HepG2 (cell line): ENCODE data around the gene MLX. TPM values are rescaled to one million over a fixed set of nuclear protein-coding genes. Genes with fewer than 3 reads are reported as not detected.

ENCODE experiments used
- BRD4 ChIP-seq: sonication (generic); formaldehyde crosslinking; IDR thresholded peaks from 2 replicates; pipeline ENCODE4 v1.4.0; 2020; ENCODE audit warnings: missing genetic modification reagents
- CC2D1A ChIP-seq: sonication (generic); formaldehyde crosslinking; IDR thresholded peaks from 2 replicates; pipeline ENCODE4 v1.8.1; 2023; ENCODE audit warnings: mild to moderate bottlenecking, missing genetic modification reagents
- CCDC6 ChIP-seq: sonication (generic); formaldehyde crosslinking; IDR thresholded peaks from 2 replicates; pipeline ENCODE4 v1.8.1; 2022; ENCODE audit warnings: mild to moderate bottlenecking, missing genetic modification reagents, moderate library complexity
- ELF3 ChIP-seq: IDR thresholded peaks from 2 replicates; pipeline ENCODE4 v1.6.1; 2016; ENCODE audit warnings: missing genetic modification reagents, missing compliant biosample characterization
- HNF4G ChIP-seq, 2 experiments: sonication (generic) in 1 of 2; formaldehyde crosslinking in 1 of 2; IDR thresholded peaks; 2 replicates each; pipeline versions ENCODE4 v1.4.0 to v1.6.1; 2011 to 2020; ENCODE audit warnings: borderline replicate concordance in 2 of 2, low read depth in 2 of 2, mild to moderate bottlenecking in 2 of 2, low read length in 1 of 2, missing genetic modification reagents in 1 of 2, moderate library complexity in 1 of 2
- JARID2 ChIP-seq: sonication (generic); formaldehyde crosslinking; IDR thresholded peaks from 2 replicates; pipeline ENCODE4 v1.8.1; 2023; ENCODE audit warnings: missing genetic modification reagents, inconsistent platforms; ENCODE audit not compliant: insufficient replicate concordance
- KDM5A ChIP-seq: fragments of 200-600 bp; sonication (generic); IDR thresholded peaks from 2 replicates; pipeline ENCODE4 v1.7.0; 2018; ENCODE audit warnings: antibody characterized with exemption, mild to moderate bottlenecking, low read length, borderline replicate concordance
- KLF15 ChIP-seq: sonication (generic); formaldehyde crosslinking; IDR thresholded peaks from 2 replicates; pipeline ENCODE4 v1.8.1; 2023; ENCODE audit warnings: borderline replicate concordance, mild to moderate bottlenecking, inconsistent platforms, missing genetic modification reagents, mixed read lengths
- MIER2 ChIP-seq: IDR thresholded peaks from 2 replicates; pipeline ENCODE4 v1.6.1; 2016; ENCODE audit warnings: missing biosample characterization, missing genetic modification reagents
- MTF1 ChIP-seq: sonication (generic); formaldehyde crosslinking; IDR thresholded peaks from 2 replicates; pipeline ENCODE4 v1.5.0; 2020; ENCODE audit warnings: missing genetic modification reagents
- PHF21A ChIP-seq: sonication (generic); formaldehyde crosslinking; IDR thresholded peaks from 2 replicates; pipeline ENCODE4 v1.5.0; 2020; ENCODE audit warnings: mild to moderate bottlenecking, missing genetic modification reagents
- PREB ChIP-seq: sonication (generic); formaldehyde crosslinking; IDR thresholded peaks from 2 replicates; pipeline ENCODE4 v1.4.0; 2020; ENCODE audit warnings: missing genetic modification reagents
- REPIN1 ChIP-seq: sonication (generic); formaldehyde crosslinking; IDR thresholded peaks from 2 replicates; pipeline ENCODE4 v1.8.0; 2022; ENCODE audit warnings: missing genetic modification reagents, low read depth, mild to moderate bottlenecking, borderline replicate concordance
- TEAD3 ChIP-seq: optimal IDR thresholded peaks from 2 replicates; pipeline ENCODE3; 2016; ENCODE audit warnings: borderline replicate concordance
- TOPORS ChIP-seq: sonication (generic); formaldehyde crosslinking; IDR thresholded peaks from 2 replicates; pipeline ENCODE4 v1.8.0; 2023; ENCODE audit warnings: mild to moderate bottlenecking, missing genetic modification reagents
- ZNF550 ChIP-seq: sonication (generic); formaldehyde crosslinking; IDR thresholded peaks from 2 replicates; pipeline ENCODE4 v1.4.0; 2020; ENCODE audit warnings: mild to moderate bottlenecking, missing genetic modification reagents, borderline replicate concordance
- ZNF567 ChIP-seq: sonication (generic); formaldehyde crosslinking; IDR thresholded peaks from 2 replicates; pipeline ENCODE4 v1.8.1; 2023; ENCODE audit warnings: mild to moderate bottlenecking, missing genetic modification reagents, borderline replicate concordance
- ZNF678 ChIP-seq: sonication (generic); formaldehyde crosslinking; IDR thresholded peaks from 2 replicates; pipeline ENCODE4 v1.4.0; 2020; ENCODE audit warnings: mild to moderate bottlenecking, missing genetic modification reagents
- ZNF747 ChIP-seq: sonication (generic); formaldehyde crosslinking; IDR thresholded peaks from 2 replicates; pipeline ENCODE4 v1.8.1; 2023; ENCODE audit warnings: missing genetic modification reagents, mild to moderate bottlenecking, borderline replicate concordance
- ZNF788 ChIP-seq: sonication (generic); formaldehyde crosslinking; IDR thresholded peaks from 2 replicates; pipeline ENCODE4 v1.5.0; 2020; ENCODE audit warnings: mild to moderate bottlenecking, missing genetic modification reagents, borderline replicate concordance
- polyA plus RNA-seq, 8 experiments: library from polyadenylated mRNA; depleted of rRNA in 3 of 8; stranded (reverse) in 7 of 8; unstranded in 1 of 8; fragments of >200 nt; fragmentation: Illumina TruSeq in 4 of 8; extraction: Trizol in 4 of 8; gene quantifications; 2 replicates each; pipeline versions ENCODE4 v1.2.1 to v1.2.3, GENCODE V29; 2011 to 2016; ENCODE audit warnings: low read depth in 4 of 8, missing spikeins in 1 of 8, mixed read lengths in 1 of 8; ENCODE audit not compliant: insufficient read depth in 1 of 8
- total RNA-seq, 5 experiments: library from RNA; depleted of rRNA; stranded (reverse); fragments of >200 nt; fragmentation: Illumina TruSeq; extraction: Trizol; gene quantifications; 2 replicates each; pipeline ENCODE4 v1.2.3, GENCODE V29; 2016; ENCODE audit warnings: low read depth in 1 of 5
- TF ChIP-seq, protein P1 (sequence below): sonication (generic); formaldehyde crosslinking; IDR thresholded peaks from 2 replicates; pipeline ENCODE4 v1.5.1; 2020; ENCODE audit warnings: mild to moderate bottlenecking, moderate library complexity, missing genetic modification reagents

The MLX gene
- total and polyA plus RNA-seq, 2 of the 13 experiments (the other 11 are each of a cell fraction or from before 2014, with no cell fraction given): 38.9 to 74.4 TPM

DNA sequence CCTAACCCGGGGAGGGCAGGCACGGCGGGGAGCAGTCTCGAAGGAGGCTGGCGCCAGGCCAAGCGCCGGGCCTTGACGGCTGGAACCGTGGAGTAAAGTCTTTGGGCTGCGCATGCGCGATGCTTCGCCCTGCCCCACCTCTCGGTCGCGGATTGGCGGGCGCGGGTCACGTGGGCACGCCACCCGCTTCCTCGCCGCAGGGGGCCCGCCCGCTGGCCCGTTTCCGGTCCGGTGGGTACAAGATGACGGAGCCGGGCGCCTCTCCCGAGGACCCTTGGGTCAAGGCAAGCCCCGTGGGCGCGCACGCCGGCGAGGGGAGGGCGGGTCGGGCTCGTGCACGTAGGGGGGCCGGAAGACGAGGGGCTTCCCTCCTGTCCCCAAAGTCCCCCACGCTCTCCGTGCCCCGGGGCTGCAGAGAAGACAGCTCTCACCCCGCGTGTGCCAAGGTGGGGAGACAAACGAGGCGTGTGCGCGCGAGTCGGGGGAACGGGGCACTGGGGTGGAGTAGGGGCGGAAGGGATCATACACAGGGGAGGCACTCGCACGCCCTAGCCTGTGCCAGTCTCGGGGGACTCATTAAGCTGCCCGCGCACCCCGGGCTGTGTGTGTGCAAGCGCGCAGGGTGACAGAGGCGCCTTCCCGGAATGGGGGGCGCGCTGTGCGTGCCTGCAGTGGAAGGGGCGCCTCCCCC lies at the start of gene MLX (continued):
- TF ChIP-seq HNF4G (IDR thresholded peaks at IDR 0.05; ENCODE audit: borderline replicate concordance, low read depth, low read length): peak; percentile 53; the same call in 1 of the 2 replicates
- no peak; the same call in 1 of the 2 replicates for TF ChIP-seq HNF4G (CRISPR knock-in tag; IDR thresholded peaks at IDR 0.05; ENCODE audit: borderline replicate concordance, low read depth)
- no peak for TF ChIP-seq CC2D1A (CRISPR knock-in tag)
- peak; percentile 99 for TF ChIP-seq TOPORS (CRISPR knock-in tag)
- TF ChIP-seq REPIN1 (CRISPR knock-in tag): peak; percentile 93
- peak; percentile 67 for TF ChIP-seq JARID2 (CRISPR knock-in tag)
- TF ChIP-seq KLF15 (CRISPR knock-in tag): no peak
- no peak; the same call in 1 of the 2 replicates for TF ChIP-seq KDM5A
- TF ChIP-seq, protein P1, sequence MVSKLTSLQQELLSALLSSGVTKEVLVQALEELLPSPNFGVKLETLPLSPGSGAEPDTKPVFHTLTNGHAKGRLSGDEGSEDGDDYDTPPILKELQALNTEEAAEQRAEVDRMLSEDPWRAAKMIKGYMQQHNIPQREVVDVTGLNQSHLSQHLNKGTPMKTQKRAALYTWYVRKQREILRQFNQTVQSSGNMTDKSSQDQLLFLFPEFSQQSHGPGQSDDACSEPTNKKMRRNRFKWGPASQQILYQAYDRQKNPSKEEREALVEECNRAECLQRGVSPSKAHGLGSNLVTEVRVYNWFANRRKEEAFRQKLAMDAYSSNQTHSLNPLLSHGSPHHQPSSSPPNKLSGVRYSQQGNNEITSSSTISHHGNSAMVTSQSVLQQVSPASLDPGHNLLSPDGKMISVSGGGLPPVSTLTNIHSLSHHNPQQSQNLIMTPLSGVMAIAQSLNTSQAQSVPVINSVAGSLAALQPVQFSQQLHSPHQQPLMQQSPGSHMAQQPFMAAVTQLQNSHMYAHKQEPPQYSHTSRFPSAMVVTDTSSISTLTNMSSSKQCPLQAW (CRISPR knock-in tag): peak; percentile 97
- peak; percentile 95 for TF ChIP-seq ZNF747
- no peak for TF ChIP-seq ZNF567
- TF ChIP-seq ELF3 (CRISPR knock-in tag): peak; percentile 69; the same call in 1 of the 2 replicates
- TF ChIP-seq MTF1 (CRISPR knock-in tag): no peak
- no peak for TF ChIP-seq MIER2 (CRISPR knock-in tag)
- TF ChIP-seq CCDC6 (CRISPR knock-in tag): no peak
- peak; percentile 87 for TF ChIP-seq PHF21A (CRISPR knock-in tag)
- TF ChIP-seq ZNF788 (CRISPR knock-in tag): peak; percentile 76; the same call in 1 of the 2 replicates
- peak; percentile 60 for TF ChIP-seq TEAD3 (CRISPR knock-in tag)
- TF ChIP-seq PREB (CRISPR knock-in tag): no peak
- TF ChIP-seq BRD4: no peak; the same call in 1 of the 2 replicates
- TF ChIP-seq ZNF678 (CRISPR knock-in tag): peak; percentile 92
- TF ChIP-seq ZNF550: no peak; the same call in 1 of the 2 replicates
